GM18502 (cell line): Measurements from ENCODE around the gene ATG13.

ENCODE experiments used
- ATAC-seq: cut with Tn5 transposase; IDR thresholded peaks from one replicate; pipeline ENCODE4 v1.9.1; 2021; ENCODE audit warnings: mild to moderate bottlenecking; ENCODE audit not compliant: unreplicated experiment, poor library complexity

The ATG13 gene

GRCh38 chr11:46719543-46720218 is 102.3 kb downstream of the ATG13 start:
- ATAC-seq, result no peak

- no peak for ATAC-seq
Observed at GRCh38 chr11:46721286-46721685, 103.9 kb downstream of the ATG13 start.

GRCh38 chr11:46722566-46723358 is 105.4 kb downstream of the ATG13 start:
- no peak for ATAC-seq

GRCh38 chr11:46723359-46723680 is 106.0 kb downstream of the ATG13 start:
- no peak for ATAC-seq

GRCh38 chr11:46724088-46724487 is 106.7 kb downstream of the ATG13 start:
- ATAC-seq, result no peak
